Measurements from ENCODE around the gene WBP1L.
"Not testable (repeated sequence)": the region's sequence is repeated elsewhere in the genome, so short reads cannot be mapped to it uniquely, and the experiment has no call there.

Gene WBP1L

GRCh38 chr10:102850025-102850518 is 106.3 kb downstream of the WBP1L start:
- no peak for DNase-seq

- DNase-seq, result not testable (repeated sequence)
Observed at GRCh38 chr10:102853237-102853636, 109.5 kb downstream of the WBP1L start.

- not testable (repeated sequence) for DNase-seq
Observed at GRCh38 chr10:102855731-102856436, 112.1 kb downstream of the WBP1L start.

- DNase-seq, result no peak
Observed at GRCh38 chr10:102856758-102857424, 113.1 kb downstream of the WBP1L start.

- DNase-seq, result no peak
Observed at GRCh38 chr10:102859911-102860310, 116.2 kb downstream of the WBP1L start.

- no peak for DNase-seq
Observed at GRCh38 chr10:102863660-102864059, 119.9 kb downstream of the WBP1L start.

- no peak for DNase-seq
Observed at GRCh38 chr10:102865620-102866019, 121.9 kb downstream of the WBP1L start.
